RWPE2 (cell line): ENCODE data around the gene GNS.

Source experiments
- ATAC-seq: fragments of 200-7000 bp; cut with Tn5 transposase; 3 replicates; pipeline ENCODE4 v1.9.1; 2021; ENCODE audit warnings: low read depth
- DNase-seq: peaks from one replicate; pipeline ENCODE4 v3.0.0-alpha.2; 2020; ENCODE audit warnings: low spot score
- H3K27ac ChIP-seq: fragments of 450-650 bp; 2 replicates; pipeline ENCODE4 v1.5.1; 2017; ENCODE audit warnings: mild to moderate bottlenecking; ENCODE audit not compliant: poor library complexity, severe bottlenecking
- H3K27me3 ChIP-seq: fragments of 250-450 bp; sonication (Bioruptor Pico); 2 replicates; pipeline ENCODE4 v1.5.1; 2021; ENCODE audit warnings: mild to moderate bottlenecking, moderate library complexity; ENCODE audit not compliant: insufficient read depth, poor library complexity, severe bottlenecking
- H3K36me3 ChIP-seq: fragments of 250-450 bp; sonication (Bioruptor Pico); 2 replicates; pipeline ENCODE4 v1.5.1; 2020; ENCODE audit warnings: low read depth, mild to moderate bottlenecking, moderate library complexity
- H3K4me1 ChIP-seq: fragments of 250-450 bp; sonication (Bioruptor Pico); 2 replicates; pipeline ENCODE4 v1.5.1; 2021; ENCODE audit warnings: mild to moderate bottlenecking, moderate library complexity; ENCODE audit not compliant: insufficient read depth, poor library complexity, severe bottlenecking
- H3K4me3 ChIP-seq: fragments of 250-450 bp; sonication (Bioruptor Pico); 2 replicates; pipeline ENCODE4 v1.5.1; 2021; ENCODE audit warnings: mild to moderate bottlenecking, moderate library complexity; ENCODE audit not compliant: severe bottlenecking
- H3K9me3 ChIP-seq: fragments of 250-450 bp; sonication (Bioruptor Pico); 2 replicates; pipeline ENCODE4 v1.5.1; 2021; ENCODE audit warnings: mild to moderate bottlenecking, moderate library complexity; ENCODE audit not compliant: severe bottlenecking
- TF ChIP-seq, protein P1 (sequence below): fragments of 450-650 bp; IDR thresholded peaks from one replicate; pipeline ENCODE4 v1.5.1; 2017; ENCODE audit warnings: mild to moderate bottlenecking, moderate library complexity; ENCODE audit not compliant: poor library complexity, severe bottlenecking

The GNS gene

DNA sequence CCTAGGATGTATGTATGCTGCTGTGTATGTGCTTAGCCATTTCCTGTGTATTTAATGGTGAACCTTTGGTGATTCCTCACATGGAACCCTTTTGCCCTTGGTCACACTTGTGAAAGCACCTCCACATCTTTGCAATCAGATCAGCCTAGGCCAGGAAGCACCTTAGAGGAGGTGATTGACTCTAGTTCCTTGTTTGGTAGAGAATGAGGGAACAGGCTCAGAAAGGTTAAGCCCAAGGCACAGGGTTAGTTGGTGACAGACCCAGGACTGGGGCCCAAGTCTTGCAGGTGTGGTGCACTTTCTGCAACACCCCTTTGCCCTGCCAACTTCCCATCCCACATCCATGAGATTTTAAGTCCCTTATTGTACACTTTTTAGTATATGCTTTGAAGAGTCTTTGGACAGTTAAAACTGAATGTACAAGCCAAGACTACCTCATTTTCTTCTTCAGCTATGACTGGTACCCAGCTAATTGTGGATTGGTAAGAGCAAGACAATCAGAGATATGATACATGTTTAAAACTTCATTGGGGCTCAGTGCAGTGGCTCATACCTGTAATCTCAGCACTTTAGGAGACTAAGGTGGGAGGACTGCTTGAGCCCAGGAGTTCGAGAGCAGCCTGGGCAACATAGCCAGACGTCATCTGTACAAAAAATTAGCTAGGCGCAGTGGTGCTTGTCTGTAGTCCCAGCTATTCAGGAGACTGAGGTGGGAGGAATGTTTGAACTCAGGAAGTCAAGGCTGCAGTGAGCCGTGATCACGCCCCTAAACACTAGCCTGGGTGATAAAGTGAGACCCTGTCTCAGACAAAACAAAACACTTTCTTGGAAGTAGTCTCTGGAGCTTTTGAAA is 77.8 kb downstream of the GNS start:
- Histone ChIP-seq H3K27ac (peak overlapping the region; percentile 95), H3K9me3 (no peaks in the 10 kb centered on the region), H3K4me3 (no peak overlapping the region), H3K27me3 (no peaks in the 10 kb centered on the region), H3K36me3 (peaks cover 13% of the 10 kb centered on the region), H3K4me1 (peaks cover 26% of the 10 kb centered on the region)
- no peak for ATAC-seq
- no peak for DNase-seq
- TF ChIP-seq, protein P1, sequence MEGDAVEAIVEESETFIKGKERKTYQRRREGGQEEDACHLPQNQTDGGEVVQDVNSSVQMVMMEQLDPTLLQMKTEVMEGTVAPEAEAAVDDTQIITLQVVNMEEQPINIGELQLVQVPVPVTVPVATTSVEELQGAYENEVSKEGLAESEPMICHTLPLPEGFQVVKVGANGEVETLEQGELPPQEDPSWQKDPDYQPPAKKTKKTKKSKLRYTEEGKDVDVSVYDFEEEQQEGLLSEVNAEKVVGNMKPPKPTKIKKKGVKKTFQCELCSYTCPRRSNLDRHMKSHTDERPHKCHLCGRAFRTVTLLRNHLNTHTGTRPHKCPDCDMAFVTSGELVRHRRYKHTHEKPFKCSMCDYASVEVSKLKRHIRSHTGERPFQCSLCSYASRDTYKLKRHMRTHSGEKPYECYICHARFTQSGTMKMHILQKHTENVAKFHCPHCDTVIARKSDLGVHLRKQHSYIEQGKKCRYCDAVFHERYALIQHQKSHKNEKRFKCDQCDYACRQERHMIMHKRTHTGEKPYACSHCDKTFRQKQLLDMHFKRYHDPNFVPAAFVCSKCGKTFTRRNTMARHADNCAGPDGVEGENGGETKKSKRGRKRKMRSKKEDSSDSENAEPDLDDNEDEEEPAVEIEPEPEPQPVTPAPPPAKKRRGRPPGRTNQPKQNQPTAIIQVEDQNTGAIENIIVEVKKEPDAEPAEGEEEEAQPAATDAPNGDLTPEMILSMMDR, result no peak

DNA sequence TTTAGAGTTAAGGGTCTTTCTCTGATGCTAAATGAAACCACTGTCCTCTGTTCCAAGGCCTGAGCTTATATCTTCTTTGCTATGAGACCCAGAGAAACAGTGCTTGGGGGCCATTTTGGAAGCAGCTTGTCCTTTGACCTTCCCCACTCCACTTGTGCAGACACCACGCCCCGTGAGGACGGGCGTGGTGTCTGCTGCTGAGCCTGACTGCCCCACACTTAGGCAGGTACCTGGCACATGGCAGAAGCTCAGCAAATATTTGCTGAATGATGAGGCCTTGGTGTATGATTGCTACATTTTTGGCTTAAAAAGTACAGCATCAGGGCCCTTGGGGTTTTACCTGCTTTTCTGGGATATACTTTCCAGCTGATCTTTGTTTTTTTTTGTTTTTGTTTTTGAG is 79.0 kb downstream of the GNS start:
- no peaks in the 10 kb centered on the region for H3K9me3 ChIP-seq
- no peaks in the 10 kb centered on the region for H3K27me3 ChIP-seq
- peak; percentile 70 for ATAC-seq
- TF ChIP-seq, protein P1, result no peak
- peaks cover 8% of the 10 kb centered on the region for H3K36me3 ChIP-seq
- H3K4me1 ChIP-seq, result peaks cover 32% of the 10 kb centered on the region
- DNase-seq, result no peak
- H3K27ac ChIP-seq, result peak overlapping the region; percentile 95
- H3K4me3 ChIP-seq, result no peak overlapping the region

DNA sequence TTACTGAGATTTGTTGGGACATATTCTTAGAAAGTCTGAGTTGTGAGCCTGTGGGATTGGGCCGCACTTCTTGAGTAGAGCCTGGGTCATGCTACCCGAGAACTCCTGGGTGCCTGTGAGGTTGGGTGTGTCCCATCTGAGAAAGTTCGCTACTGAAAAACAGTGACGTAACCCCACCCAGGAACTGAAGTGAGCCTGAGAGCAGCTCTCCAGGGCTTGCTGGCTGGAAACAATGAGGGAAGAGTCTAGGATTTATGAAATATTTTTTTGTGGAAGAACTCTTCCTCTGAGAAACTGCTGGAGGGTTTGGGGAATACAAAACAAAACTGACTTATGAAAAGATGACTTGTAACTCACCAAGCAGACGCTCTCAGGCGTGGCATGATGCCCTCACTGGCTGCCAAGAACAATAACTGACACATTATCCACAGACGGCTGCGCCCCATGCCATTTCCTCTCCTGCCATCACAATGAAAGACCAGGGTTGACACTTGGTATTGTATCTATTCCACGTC is 79.7 kb downstream of the GNS start:
- Histone ChIP-seq H3K27ac (peak overlapping the region; percentile 95), H3K36me3 (peaks cover under 1% of the 10 kb centered on the region; the same call in 1 of the 2 replicates), H3K4me1 (peaks cover 34% of the 10 kb centered on the region), H3K9me3 (no peaks in the 10 kb centered on the region), H3K27me3 (no peaks in the 10 kb centered on the region), H3K4me3 (peak overlapping the region; percentile 1)
- peak; percentile 79 for DNase-seq
- TF ChIP-seq, protein P1, result no peak
- ATAC-seq, result peak; percentile 82

DNA sequence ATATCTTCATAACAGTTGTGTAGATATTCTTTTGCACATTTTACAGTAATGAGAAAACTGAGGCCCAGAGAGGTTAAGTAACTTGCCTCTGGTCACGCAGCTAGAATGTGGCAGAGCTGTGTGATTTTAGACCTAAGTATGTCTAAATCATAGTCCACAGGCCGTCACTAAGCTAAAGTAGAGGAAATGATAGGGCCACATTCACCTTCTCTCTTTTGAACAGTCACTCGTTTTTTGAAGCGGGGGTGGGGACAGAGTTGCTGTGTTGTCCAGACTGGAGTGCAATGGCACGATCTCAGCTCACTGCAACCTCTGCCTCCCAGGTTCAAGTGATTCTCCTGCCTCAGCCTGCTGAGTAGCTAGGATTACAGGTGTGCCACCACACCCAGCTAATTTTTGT is 80.4 kb downstream of the GNS start:
- H3K4me3 ChIP-seq, result no peak overlapping the region
- peaks cover 34% of the 10 kb centered on the region for H3K4me1 ChIP-seq
- H3K9me3 ChIP-seq, result no peaks in the 10 kb centered on the region
- TF ChIP-seq, protein P1, result no peak
- DNase-seq, result no peak
- no peak for ATAC-seq
- no peaks in the 10 kb centered on the region for H3K36me3 ChIP-seq
- H3K27ac ChIP-seq, result peak overlapping the region; percentile 95
- no peaks in the 10 kb centered on the region for H3K27me3 ChIP-seq

DNA sequence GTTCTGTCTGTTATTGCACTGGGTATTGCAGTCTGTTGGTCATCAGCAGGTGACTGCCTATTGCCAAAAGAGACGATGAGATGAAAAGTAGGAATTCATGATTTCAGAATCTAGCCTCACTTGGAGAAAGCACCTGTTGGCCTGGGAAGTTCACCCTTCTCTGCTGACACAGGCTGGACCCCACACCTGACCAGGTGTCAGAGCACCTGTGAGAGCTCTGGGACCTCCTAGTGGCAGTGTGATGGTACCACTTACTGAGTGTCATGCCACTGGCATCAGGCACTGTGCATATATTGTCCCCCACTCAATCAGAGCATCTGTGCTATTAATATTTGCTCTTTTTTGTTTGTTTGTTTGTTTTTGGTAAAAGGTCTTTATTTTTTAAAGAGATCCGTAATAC is 81.0 kb downstream of the GNS start:
- no peaks in the 10 kb centered on the region for H3K36me3 ChIP-seq
- no peaks in the 10 kb centered on the region for H3K9me3 ChIP-seq
- no peaks in the 10 kb centered on the region for H3K27me3 ChIP-seq
- no peak overlapping the region for H3K4me3 ChIP-seq
- no peak for DNase-seq
- ATAC-seq, result no peak
- peaks cover 37% of the 10 kb centered on the region for H3K4me1 ChIP-seq
- H3K27ac ChIP-seq, result peak overlapping the region; percentile 95
- TF ChIP-seq, protein P1, result peak; percentile 1
